Measurements from ENCODE around the gene GSPT1.
A peak's percentile ranks its signal among the peaks of the same experiment; 100 is the strongest.
"Not testable (repeated sequence)": the region's sequence is repeated elsewhere in the genome, so short reads cannot be mapped to it uniquely, and the experiment has no call there.

The GSPT1 gene

DNA sequence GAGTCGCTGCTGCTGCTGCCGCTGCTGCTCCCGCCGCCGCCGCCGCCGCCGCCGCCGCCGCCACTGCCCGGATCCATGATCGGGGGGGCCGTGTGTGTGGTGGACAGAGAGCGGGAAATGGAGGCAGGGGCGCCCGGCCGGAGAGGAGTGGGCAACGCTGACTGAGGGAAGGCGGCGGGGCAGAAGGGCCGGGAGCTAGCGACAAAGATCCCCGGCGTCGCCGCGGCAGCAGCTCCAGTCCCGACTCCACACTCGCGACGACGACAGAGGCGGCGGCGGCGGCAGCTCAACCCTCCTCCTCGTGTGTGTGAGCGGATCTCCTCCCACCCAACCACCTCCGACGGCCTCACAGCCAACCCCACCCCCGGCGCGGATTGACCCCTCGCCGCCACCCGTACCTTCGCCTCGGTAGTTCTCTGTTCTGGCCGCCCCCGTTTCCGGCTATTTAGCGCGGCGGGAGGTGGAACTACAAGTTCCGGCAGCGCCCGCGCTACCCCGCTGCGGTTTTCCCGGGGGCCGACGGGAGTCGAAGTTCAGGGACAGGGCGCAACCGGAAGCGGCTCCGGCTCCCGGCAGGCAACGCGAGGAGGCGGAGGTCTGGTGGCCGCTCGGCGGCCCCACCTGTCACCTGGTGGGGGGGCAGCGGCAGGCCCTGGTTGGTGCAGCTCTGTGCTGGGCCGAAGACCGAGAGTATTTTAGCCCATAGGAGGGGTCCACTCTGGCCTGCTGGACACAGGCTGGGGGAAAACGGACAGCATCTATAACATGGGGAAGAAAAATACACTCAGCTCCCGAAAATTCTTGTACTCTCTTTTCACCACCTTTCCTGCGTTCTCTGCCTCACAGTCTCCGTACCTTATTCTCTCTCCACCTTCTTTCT is at the start of gene GSPT1:
Gene GSPT1 (minus strand): TSS at position 313 of the 880 bp plus-strand sequence. CDS start 236 bp downstream, at position 77.
- H3K4me3 ChIP-seq (ENCODE audit: low read depth, low read length): peak within 1 kb of the TSS; percentile 86

DNA sequence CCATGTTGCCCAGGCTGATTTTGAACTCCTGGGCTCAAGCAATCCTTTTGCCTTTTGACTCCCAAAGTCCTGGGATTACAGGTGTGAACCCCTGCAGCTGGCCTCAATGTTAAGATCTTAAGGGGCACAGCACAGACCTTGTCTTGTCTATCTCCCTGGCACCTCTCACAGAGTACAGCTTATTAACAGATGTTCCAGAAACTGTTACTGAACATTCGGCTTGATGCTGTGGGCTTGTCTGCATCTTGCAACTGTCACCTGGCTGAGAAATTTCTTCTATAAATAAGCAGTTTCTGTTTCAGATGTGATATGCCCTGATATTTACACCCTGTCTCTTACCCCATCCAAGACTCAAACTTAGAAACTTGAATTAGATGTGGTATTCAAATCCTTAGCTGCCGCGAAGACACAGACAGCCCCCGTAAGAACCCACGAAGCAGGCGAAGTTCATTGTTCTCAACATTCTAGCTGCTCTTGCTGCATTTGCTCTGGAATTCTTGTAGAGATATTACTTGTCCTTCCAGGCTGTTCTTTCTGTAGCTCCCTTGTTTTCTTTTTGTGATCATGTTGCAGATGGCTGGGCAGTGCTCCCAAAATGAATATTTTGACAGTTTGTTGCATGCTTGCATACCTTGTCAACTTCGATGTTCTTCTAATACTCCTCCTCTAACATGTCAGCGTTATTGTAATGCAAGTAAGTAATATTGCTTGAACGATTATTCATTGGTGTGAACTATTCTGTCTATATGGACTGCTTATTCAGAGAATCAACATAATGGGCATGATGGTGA is 49.2 kb upstream of the GSPT1 start, which contains the start of gene TNFRSF17:
Gene TNFRSF17 (plus strand): TSS at position 450 of the 791 bp plus-strand sequence. CDS start 115 bp downstream, at position 565.
- H3K4me3 ChIP-seq (ENCODE audit: low read depth, low read length): no peak within 1 kb of the TSS

- no peak overlapping the region for H3K4me3 ChIP-seq (ENCODE audit: low read depth, low read length)
Observed at GRCh38 chr16:11963706-11964105, 48.0 kb upstream of the GSPT1 start.

DNA sequence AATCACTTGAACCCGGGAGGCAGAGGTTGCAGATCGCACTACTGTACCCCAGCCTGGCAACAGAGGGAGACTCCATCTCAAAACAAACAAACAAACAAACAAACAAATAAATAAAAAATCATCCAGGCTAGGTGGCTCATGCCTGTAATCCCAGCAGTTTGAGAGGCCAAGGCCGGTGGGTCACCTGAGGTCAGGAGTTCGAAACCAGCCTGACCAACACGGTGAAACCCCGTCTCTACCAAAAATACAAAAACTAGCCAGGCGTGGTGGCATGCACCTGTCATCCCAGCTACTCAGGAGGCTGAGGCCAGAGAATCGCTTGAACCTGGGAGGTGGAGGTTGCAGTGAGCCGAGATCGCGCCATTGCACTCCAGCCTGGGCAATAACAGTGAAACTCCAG is 47.2 kb upstream of the GSPT1 start:
- H3K4me3 ChIP-seq (ENCODE audit: low read depth, low read length): not testable (repeated sequence)

DNA sequence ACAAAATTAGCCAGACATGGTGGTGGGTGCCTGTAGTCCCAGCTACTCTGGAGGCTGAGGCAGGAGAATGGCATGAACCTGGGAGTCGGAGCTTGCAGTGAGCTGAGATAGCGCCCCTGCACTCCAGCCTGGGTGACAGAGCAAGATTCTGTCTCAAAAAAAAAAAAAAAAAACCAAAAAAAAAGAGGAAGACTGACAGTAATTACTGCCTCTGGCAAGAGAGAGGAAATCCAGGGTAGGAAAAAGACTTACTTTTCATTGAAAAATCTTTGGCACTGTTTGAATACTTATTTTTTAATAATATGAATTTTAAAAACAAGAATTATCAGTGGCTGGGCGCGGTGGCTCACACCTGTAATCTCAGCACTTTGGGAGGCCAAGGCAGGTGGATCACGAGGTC is 46.7 kb upstream of the GSPT1 start:
- H3K4me3 ChIP-seq (ENCODE audit: low read depth, low read length): not testable (repeated sequence)

DNA sequence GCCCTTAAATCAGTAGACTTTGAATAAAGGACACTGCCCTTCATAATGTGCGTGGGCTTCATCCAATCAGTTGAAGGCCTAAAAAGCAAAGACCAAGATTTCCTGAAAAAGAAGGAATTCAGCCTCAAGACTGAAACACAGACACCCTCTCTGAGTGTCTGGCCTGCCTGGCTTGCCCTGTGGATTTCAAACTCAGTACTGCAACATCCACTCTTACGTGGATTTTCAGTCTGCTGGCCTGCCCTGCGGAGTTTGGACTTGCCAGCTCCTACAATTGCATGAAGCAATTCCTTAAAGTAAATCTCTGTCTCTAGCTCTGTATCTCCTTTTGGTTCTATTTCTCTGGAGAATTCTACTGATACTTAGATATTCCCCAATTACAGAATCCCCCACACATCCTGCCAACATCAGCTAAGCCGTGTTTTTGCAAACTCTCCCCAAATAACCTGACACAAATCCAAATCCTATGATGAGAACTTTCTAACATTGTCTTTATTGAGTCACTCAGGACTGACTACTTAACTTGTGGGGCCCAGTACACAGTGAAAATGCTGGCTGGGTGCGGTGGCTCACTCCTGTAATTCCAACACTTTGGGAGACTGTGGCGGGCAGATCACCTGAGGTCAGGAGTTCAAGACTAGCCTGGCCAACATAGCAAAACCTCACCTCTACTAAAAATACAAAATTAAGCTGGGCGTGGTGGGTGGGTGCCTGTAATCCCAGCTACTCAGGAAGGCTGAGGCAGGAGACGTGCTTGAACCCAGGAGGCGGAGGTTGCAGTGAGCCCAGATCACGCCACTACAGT is 42.0 kb upstream of the GSPT1 start:
- no peak overlapping the region for H3K4me3 ChIP-seq (ENCODE audit: low read depth, low read length)

GRCh38 chr16:11956558-11956957 is 40.8 kb upstream of the GSPT1 start:
- no peak overlapping the region for H3K4me3 ChIP-seq (ENCODE audit: low read depth, low read length)

- H3K4me3 ChIP-seq (ENCODE audit: low read depth, low read length): no peak overlapping the region
Observed at GRCh38 chr16:11955713-11956123, 40.0 kb upstream of the GSPT1 start.

DNA sequence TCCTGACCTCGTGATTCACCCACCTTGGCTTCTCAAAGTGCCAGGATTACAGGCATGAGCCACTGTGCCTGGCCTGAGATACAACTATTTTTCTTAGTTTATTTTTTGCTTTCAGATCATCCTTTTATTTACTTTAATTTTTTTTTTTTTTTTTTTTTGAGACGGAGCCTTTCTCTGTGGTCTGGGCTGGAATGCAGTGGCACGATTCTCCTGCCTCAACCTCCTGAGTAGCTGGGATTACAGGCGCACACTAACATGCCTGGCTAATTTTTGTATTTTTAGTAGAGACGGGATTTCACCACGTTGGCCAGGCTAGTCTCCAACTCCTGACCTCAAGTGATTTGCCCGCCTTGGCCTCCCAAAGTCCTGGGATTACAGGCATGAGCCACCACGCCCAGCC is 37.8 kb upstream of the GSPT1 start:
- H3K4me3 ChIP-seq (ENCODE audit: low read depth, low read length): not testable (repeated sequence)

GRCh38 chr16:11950388-11950787 is 34.6 kb upstream of the GSPT1 start:
- H3K4me3 ChIP-seq (ENCODE audit: low read depth, low read length): no peak overlapping the region

GRCh38 chr16:11949527-11949926 is 33.8 kb upstream of the GSPT1 start:
- H3K4me3 ChIP-seq (ENCODE audit: low read depth, low read length): no peak overlapping the region

GRCh38 chr16:11948819-11949218 is 33.1 kb upstream of the GSPT1 start:
- H3K4me3 ChIP-seq (ENCODE audit: low read depth, low read length): no peak overlapping the region

DNA sequence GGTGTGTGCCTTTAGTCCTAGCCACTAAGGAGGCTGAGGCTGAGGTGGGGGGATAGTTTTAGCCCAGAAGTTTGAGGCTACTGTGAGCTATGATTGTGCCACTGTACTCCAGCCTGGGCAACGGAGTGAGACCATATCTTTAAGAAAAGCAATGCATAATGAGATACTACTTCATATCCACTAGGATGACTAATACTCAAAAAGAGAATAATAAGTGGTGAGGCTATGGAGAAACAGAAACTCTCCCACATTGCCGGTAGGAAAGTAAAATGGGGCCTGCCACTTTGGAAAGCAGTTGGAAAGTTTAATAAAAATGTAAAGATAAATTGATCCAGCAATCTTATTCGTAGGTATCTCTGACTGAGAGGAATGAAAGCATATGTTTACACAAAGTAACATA is 30.7 kb upstream of the GSPT1 start:
- no peak overlapping the region for H3K4me3 ChIP-seq (ENCODE audit: low read depth, low read length)

DNA sequence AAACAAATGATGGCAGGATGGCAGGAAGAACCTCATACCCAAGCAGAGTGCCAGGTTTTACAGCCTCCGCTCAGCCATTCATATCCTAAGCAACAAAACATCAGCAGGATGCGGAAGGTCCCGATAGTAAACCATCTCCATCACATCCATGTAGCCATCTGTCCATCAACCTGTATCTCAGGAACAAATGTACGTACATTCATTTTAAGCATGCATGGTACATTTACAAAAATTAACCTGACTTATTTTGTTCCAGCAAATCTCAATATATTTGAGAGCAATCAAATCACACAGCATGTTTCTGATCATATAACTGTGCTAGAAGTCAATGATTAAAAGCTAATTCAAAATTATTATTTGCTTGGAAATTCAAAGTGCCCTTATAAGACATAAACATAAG is 26.2 kb upstream of the GSPT1 start, which contains the start of gene NPIPB2:
Gene NPIPB2 (minus strand): TSS at position 101 of the 400 bp plus-strand sequence. CDS start 0 bp downstream, at position 101.
- not testable (repeated sequence) for H3K4me3 ChIP-seq (ENCODE audit: low read depth, low read length)

DNA sequence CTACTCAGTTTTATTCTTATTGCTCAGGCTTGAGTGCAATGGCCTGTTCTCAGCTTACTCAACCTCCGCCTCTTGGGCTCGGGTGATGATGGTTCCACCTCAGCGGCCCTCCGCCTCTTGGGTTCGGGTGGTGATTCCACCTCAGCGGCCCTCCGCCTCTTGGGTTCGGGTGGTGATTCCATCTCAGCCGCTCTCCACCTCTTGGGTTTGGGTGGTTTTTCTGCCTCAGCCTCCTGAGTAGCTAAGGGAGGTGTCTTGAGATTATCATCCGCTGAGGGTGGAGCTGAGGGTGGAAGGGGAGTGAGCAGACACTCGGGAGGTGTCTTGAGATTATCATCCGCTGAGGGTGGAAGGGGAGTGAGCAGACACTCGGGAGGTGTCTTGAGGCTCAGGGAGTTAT is 11.6 kb upstream of the GSPT1 start:
- H3K4me3 ChIP-seq (ENCODE audit: low read depth, low read length): not testable (repeated sequence)

DNA sequence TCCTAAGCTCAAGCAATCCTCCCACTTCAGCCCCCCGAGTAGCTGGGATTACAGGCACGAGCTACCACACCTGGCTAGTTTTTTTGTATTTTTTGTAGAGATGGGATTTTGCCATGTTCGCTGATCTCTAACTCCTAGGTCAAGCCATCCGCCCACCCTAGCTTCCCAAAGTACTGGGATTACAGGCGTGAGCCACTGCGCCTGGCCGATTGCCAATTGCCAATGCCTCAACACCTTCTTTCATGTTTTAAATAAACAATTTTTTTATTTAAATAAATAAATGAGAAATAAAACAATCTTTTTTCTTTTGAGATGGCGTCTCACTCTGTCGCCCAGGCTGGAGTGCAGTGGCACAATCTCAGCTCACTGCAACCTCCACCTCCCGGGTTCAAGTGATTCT is 8.3 kb upstream of the GSPT1 start:
- H3K4me3 ChIP-seq (ENCODE audit: low read depth, low read length): not testable (repeated sequence)

- peak overlapping the region; percentile 27 for H3K4me3 ChIP-seq (ENCODE audit: low read depth, low read length)
Observed at GRCh38 chr16:11916524-11917285, 949 bp upstream of the GSPT1 start.

GRCh38 chr16:11915114-11915643 is 577 bp downstream of the GSPT1 start:
- peak overlapping the region; percentile 86 for H3K4me3 ChIP-seq (ENCODE audit: low read depth, low read length)

DNA sequence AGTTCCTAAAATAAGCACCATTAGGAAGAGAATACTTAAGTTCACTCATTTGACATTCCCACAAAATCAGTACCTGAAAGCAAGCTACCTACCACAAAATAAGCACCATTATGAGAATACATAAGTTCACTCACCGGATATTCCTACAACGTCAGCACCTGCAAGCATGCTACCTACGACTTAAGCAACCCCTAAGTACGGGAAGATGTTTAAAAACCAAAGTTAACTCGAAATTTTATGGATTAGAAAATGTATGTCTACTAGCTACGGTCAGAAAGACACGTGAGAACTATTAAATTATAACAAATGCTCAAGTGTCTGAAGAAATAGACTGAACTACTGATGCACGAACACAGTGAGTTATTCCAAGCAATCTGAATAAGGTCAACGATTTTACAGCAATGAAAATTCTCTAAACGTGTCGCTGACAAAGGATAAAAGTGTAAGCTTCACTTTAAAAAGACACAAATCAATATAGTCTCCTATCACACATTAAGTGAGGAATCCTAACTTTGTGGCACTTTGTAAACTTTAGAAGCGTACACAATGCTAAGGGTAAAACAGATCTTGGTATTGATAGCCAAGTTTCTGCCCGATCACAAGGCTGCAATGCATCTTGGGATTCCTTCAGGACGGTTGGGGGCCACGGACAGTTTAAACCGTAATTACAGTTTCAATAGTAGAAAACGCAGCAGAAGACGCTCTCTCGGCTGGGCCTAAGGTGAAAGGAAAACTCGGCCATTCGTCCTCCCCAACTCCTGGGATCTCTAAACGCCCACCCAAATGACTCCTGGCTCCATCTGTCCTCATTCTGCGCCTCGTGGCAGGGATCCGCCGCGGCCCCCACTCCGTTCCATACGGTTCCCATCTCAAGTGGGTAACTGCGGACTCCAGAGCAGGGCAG is 1.3 kb downstream of the GSPT1 start:
- H3K4me3 ChIP-seq (ENCODE audit: low read depth, low read length): peak overlapping the region; percentile 86

Measured in iPS-11a (cell line).